HEK293 (cell line): ENCODE measurements around the gene TP53I11.

Source experiments
- CTCF ChIA-PET: fragments of 350-600 bp; formaldehyde crosslinking; extraction: SDS; loops from one replicate; lab custom pipeline; 2021; ENCODE audit warnings: antibody characterized with exemption; lab: Yijun Ruan, JAX
- POLR2A ChIA-PET: fragments of 300-600 bp; formaldehyde crosslinking; extraction: SDS; loops from one replicate; lab custom pipeline; 2020; ENCODE audit warnings: antibody characterized with exemption, inconsistent platforms; lab: Yijun Ruan, JAX
- H3K27ac ChIP-seq: fragments of 200-500 bp; sonication (Bioruptor generic); 2 replicates; pipeline ENCODE4 v1.5.1; 2014; ENCODE audit warnings: low read depth, low read length, control low read depth, inconsistent platforms; ENCODE audit errors: extremely low read depth
- H3K36me3 ChIP-seq, 2 experiments: fragments of 200-500 bp in 1 of 2; sonication (Bioruptor generic) in 1 of 2; 1 replicate in 1 of 2; 2 replicates in 1 of 2; pipeline ENCODE4 v1.5.1; 2014 to 2017; ENCODE audit warnings: inconsistent platforms in 2 of 2, low read length in 2 of 2; ENCODE audit not compliant: control insufficient read depth in 2 of 2, insufficient read depth in 1 of 2
- H3K4me1 ChIP-seq: fragments of 200-500 bp; sonication (Bioruptor generic); 2 replicates; pipeline ENCODE4 v1.5.1; 2014; ENCODE audit warnings: mild to moderate bottlenecking, low read length, inconsistent platforms; ENCODE audit not compliant: control insufficient read depth, insufficient read depth
- H3K4me3 ChIP-seq: 2 replicates; pipeline ENCODE4 v1.5.1; 2011; ENCODE audit warnings: low read depth, mild to moderate bottlenecking, control low read depth, low read length, moderate library complexity
- H3K9me3 ChIP-seq: fragments of 200-500 bp; sonication (Bioruptor generic); 2 replicates; pipeline ENCODE4 v1.5.1; 2014; ENCODE audit warnings: low read depth, low read length, inconsistent platforms; ENCODE audit not compliant: control insufficient read depth, insufficient read depth
- BCL11B ChIP-seq: fragments of 450-650 bp; formaldehyde crosslinking; IDR thresholded peaks from 2 replicates; pipeline ENCODE4 v1.5.1; 2016; ENCODE audit warnings: low read depth, missing biosample characterization, missing genetic modification characterization
- KLF7 ChIP-seq: fragments of 450-650 bp; formaldehyde crosslinking; IDR thresholded peaks from 2 replicates; pipeline ENCODE4 v1.5.1; 2016; ENCODE audit warnings: missing biosample characterization, missing genetic modification characterization, borderline replicate concordance
- SP2 ChIP-seq: fragments of 450-650 bp; formaldehyde crosslinking; IDR thresholded peaks from 2 replicates; pipeline ENCODE4 v1.5.1; 2016; ENCODE audit warnings: missing biosample characterization, missing genetic modification characterization
- ZBTB17 ChIP-seq: fragments of 450-650 bp; formaldehyde crosslinking; IDR thresholded peaks from 2 replicates; pipeline ENCODE4 v1.5.1; 2016; ENCODE audit warnings: missing biosample characterization, missing genetic modification characterization
- ZFP41 ChIP-seq: fragments of 450-650 bp; formaldehyde crosslinking; IDR thresholded peaks from 2 replicates; pipeline ENCODE4 v1.5.1; 2016; ENCODE audit warnings: missing biosample characterization, missing genetic modification characterization, borderline replicate concordance
- ZIC2 ChIP-seq: fragments of 450-650 bp; formaldehyde crosslinking; IDR thresholded peaks from 2 replicates; pipeline ENCODE4 v1.5.1; 2016; ENCODE audit warnings: missing biosample characterization, missing genetic modification characterization
- ZNF114 ChIP-seq: fragments of 450-650 bp; formaldehyde crosslinking; IDR thresholded peaks from 2 replicates; pipeline ENCODE4 v1.5.0; 2017; ENCODE audit warnings: missing biosample characterization, missing genetic modification characterization
- ZNF133 ChIP-seq: fragments of 450-650 bp; formaldehyde crosslinking; IDR thresholded peaks from 2 replicates; pipeline ENCODE4 v1.5.1; 2016; ENCODE audit warnings: missing biosample characterization, missing genetic modification characterization
- ZNF23 ChIP-seq: fragments of 450-650 bp; formaldehyde crosslinking; IDR thresholded peaks from 2 replicates; pipeline ENCODE4 v1.5.1; 2016; ENCODE audit warnings: missing biosample characterization, missing genetic modification characterization, borderline replicate concordance
- ZNF248 ChIP-seq: fragments of 450-650 bp; formaldehyde crosslinking; IDR thresholded peaks from 2 replicates; pipeline ENCODE4 v1.5.1; 2017; ENCODE audit warnings: missing biosample characterization, missing genetic modification characterization
- TF ChIP-seq, protein P1 (sequence below): fragments of 450-650 bp; formaldehyde crosslinking; IDR thresholded peaks from 2 replicates; pipeline ENCODE4 v1.5.1; 2016; ENCODE audit warnings: missing biosample characterization, missing genetic modification characterization
- TF ChIP-seq, protein P2 (sequence below): fragments of 450-650 bp; formaldehyde crosslinking; IDR thresholded peaks from 2 replicates; pipeline ENCODE4 v1.5.1; 2016; ENCODE audit warnings: missing biosample characterization, missing genetic modification characterization
- TF ChIP-seq, protein P3 (sequence below): fragments of 450-650 bp; formaldehyde crosslinking; IDR thresholded peaks from 2 replicates; pipeline ENCODE4 v1.5.1; 2016; ENCODE audit warnings: missing biosample characterization, missing genetic modification characterization
- TF ChIP-seq, protein P4 (sequence below): fragments of 450-650 bp; formaldehyde crosslinking; IDR thresholded peaks from 2 replicates; pipeline ENCODE4 v1.5.1; 2016; ENCODE audit warnings: missing biosample characterization, missing genetic modification characterization
- TF ChIP-seq, protein P5 (sequence below): fragments of 450-650 bp; formaldehyde crosslinking; IDR thresholded peaks from 2 replicates; pipeline ENCODE4 v1.5.1; 2016; ENCODE audit warnings: missing biosample characterization, missing genetic modification characterization, borderline replicate concordance

The TP53I11 gene

DNA sequence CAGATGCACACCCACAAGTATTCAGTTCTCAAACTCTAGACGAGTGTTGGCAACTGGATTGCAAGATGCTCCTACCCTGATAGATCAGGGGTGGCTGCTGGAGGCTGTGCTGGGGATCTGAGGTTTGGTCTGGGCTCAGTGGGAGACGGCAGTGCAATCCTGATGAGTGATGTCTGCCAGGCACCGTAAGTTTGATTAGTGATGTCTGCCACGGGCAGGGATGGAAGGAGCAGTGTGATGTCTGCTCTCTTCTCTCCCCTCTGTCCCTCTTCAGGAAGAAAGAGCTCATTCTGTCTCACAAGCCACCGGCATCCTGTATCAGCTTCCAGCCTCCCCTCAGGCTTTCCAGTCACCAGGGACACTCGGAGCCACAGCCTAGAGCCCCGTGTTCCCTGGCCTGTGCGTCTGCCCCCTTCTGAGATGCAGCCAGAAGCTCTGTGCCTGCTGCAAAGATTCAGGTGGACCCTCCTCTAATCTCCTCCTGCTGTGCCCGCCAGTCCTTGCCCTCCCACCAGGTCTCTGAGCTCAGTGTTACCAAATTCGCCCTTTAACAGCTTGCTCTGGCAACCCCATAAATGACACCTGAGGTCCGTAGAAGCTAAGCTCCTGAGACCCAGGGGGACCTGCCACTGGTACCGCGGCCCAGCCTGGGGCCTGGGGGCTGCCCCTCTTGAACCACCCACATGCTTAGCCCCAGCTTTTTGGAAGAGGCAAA is 19.9 kb downstream of the TP53I11 start:
- ChIA-PET POLR2A (no interaction called here), CTCF (interaction anchor here (0.7 to 18.1 kb wide), 3 partner anchors 20 to 315 kb away, joined by 3 to 847 read pairs (median 7); no protein-coding TSS in a partner anchor)
- TF ChIP-seq ZNF114 (tag by site-specific recombination) (no peak), ZFP41 (no peak), KLF7 (tag by site-specific recombination) (no peak), BCL11B (no peak), ZNF23 (tag by site-specific recombination) (peak; percentile 91), ZNF248 (tag by site-specific recombination) (no peak), ZNF133 (tag by site-specific recombination) (no peak), ZIC2 (tag by site-specific recombination) (peak; percentile 70), ZBTB17 (tag by site-specific recombination) (peak; percentile 73), SP2 (tag by site-specific recombination) (no peak)
- TF ChIP-seq, protein P1, sequence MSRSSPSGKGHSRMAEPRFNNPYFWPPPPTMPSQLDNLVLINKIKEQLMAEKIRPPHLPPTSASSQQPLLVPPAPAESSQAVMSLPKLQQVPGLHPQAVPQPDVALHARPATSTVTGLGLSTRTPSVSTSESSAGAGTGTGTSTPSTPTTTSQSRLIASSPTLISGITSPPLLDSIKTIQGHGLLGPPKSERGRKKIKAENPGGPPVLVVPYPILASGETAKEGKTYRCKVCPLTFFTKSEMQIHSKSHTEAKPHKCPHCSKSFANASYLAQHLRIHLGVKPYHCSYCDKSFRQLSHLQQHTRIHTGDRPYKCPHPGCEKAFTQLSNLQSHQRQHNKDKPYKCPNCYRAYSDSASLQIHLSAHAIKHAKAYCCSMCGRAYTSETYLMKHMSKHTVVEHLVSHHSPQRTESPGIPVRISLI (tag by site-specific recombination): no peak
- TF ChIP-seq, protein P2, sequence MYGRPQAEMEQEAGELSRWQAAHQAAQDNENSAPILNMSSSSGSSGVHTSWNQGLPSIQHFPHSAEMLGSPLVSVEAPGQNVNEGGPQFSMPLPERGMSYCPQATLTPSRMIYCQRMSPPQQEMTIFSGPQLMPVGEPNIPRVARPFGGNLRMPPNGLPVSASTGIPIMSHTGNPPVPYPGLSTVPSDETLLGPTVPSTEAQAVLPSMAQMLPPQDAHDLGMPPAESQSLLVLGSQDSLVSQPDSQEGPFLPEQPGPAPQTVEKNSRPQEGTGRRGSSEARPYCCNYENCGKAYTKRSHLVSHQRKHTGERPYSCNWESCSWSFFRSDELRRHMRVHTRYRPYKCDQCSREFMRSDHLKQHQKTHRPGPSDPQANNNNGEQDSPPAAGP (tag by site-specific recombination): no peak
- TF ChIP-seq, protein P3, sequence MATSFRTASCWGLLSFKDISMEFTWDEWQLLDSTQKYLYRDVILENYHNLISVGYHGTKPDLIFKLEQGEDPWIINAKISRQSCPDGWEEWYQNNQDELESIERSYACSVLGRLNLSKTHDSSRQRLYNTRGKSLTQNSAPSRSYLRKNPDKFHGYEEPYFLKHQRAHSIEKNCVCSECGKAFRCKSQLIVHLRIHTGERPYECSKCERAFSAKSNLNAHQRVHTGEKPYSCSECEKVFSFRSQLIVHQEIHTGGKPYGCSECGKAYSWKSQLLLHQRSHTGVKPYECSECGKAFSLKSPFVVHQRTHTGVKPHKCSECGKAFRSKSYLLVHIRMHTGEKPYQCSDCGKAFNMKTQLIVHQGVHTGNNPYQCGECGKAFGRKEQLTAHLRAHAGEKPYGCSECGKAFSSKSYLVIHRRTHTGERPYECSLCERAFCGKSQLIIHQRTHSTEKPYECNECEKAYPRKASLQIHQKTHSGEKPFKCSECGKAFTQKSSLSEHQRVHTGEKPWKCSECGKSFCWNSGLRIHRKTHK (tag by site-specific recombination): no peak
- TF ChIP-seq, protein P4, sequence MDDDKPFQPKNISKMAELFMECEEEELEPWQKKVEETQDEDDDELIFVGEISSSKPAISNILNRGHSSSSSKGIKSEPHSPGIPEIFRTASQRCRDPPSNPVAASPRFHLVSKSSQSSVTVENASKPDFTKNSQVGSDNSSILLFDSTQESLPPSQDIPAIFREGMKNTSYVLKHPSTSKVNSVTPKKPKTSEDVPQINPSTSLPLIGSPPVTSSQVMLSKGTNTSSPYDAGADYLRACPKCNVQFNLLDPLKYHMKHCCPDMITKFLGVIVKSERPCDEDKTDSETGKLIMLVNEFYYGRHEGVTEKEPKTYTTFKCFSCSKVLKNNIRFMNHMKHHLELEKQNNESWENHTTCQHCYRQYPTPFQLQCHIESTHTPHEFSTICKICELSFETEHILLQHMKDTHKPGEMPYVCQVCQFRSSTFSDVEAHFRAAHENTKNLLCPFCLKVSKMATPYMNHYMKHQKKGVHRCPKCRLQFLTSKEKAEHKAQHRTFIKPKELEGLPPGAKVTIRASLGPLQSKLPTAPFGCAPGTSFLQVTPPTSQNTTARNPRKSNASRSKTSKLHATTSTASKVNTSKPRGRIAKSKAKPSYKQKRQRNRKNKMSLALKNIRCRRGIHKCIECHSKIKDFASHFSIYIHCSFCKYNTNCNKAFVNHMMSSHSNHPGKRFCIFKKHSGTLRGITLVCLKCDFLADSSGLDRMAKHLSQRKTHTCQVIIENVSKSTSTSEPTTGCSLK (tag by site-specific recombination): no peak
- TF ChIP-seq, protein P5, sequence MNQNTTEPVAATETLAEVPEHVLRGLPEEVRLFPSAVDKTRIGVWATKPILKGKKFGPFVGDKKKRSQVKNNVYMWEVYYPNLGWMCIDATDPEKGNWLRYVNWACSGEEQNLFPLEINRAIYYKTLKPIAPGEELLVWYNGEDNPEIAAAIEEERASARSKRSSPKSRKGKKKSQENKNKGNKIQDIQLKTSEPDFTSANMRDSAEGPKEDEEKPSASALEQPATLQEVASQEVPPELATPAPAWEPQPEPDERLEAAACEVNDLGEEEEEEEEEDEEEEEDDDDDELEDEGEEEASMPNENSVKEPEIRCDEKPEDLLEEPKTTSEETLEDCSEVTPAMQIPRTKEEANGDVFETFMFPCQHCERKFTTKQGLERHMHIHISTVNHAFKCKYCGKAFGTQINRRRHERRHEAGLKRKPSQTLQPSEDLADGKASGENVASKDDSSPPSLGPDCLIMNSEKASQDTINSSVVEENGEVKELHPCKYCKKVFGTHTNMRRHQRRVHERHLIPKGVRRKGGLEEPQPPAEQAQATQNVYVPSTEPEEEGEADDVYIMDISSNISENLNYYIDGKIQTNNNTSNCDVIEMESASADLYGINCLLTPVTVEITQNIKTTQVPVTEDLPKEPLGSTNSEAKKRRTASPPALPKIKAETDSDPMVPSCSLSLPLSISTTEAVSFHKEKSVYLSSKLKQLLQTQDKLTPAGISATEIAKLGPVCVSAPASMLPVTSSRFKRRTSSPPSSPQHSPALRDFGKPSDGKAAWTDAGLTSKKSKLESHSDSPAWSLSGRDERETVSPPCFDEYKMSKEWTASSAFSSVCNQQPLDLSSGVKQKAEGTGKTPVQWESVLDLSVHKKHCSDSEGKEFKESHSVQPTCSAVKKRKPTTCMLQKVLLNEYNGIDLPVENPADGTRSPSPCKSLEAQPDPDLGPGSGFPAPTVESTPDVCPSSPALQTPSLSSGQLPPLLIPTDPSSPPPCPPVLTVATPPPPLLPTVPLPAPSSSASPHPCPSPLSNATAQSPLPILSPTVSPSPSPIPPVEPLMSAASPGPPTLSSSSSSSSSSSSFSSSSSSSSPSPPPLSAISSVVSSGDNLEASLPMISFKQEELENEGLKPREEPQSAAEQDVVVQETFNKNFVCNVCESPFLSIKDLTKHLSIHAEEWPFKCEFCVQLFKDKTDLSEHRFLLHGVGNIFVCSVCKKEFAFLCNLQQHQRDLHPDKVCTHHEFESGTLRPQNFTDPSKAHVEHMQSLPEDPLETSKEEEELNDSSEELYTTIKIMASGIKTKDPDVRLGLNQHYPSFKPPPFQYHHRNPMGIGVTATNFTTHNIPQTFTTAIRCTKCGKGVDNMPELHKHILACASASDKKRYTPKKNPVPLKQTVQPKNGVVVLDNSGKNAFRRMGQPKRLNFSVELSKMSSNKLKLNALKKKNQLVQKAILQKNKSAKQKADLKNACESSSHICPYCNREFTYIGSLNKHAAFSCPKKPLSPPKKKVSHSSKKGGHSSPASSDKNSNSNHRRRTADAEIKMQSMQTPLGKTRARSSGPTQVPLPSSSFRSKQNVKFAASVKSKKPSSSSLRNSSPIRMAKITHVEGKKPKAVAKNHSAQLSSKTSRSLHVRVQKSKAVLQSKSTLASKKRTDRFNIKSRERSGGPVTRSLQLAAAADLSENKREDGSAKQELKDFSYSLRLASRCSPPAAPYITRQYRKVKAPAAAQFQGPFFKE (tag by site-specific recombination): no peak
- no peaks in the 10 kb centered on the region for H3K4me1 ChIP-seq
- H3K4me3 ChIP-seq: no peak overlapping the region
- H3K36me3 ChIP-seq: peaks cover 0 to 15% of the 10 kb centered on the region in 2 experiments; a peak in 1 of 3 replicates
- H3K9me3 ChIP-seq: no peaks in the 10 kb centered on the region
- no peak overlapping the region for H3K27ac ChIP-seq
